IPS-20b (cell line): Measurements from ENCODE around the gene RAB17.

Source experiments
- H3K27ac ChIP-seq: one replicate; pipeline ENCODE4 v1.5.1; 2013; ENCODE audit warnings: low read length
- H3K27me3 ChIP-seq: 2 replicates; pipeline ENCODE4 v1.6.1; 2013; ENCODE audit warnings: mild to moderate bottlenecking, low read length, inconsistent platforms; ENCODE audit not compliant: insufficient read depth
- H3K36me3 ChIP-seq: 2 replicates; pipeline ENCODE4 v1.6.1; 2013; ENCODE audit warnings: low read depth, mild to moderate bottlenecking, inconsistent platforms, low read length, moderate library complexity; ENCODE audit not compliant: insufficient read depth
- H3K4me1 ChIP-seq: 2 replicates; pipeline ENCODE4 v1.6.1; 2013; ENCODE audit warnings: mild to moderate bottlenecking, control low read depth, inconsistent platforms, low read length, moderate library complexity; ENCODE audit not compliant: insufficient read depth
- H3K4me3 ChIP-seq: 2 replicates; pipeline ENCODE4 v1.5.1; 2013; ENCODE audit warnings: mild to moderate bottlenecking, low read length, inconsistent platforms
- H3K9ac ChIP-seq: 2 replicates; pipeline ENCODE4 v1.6.1; 2013; ENCODE audit warnings: low read depth, mild to moderate bottlenecking, inconsistent platforms, low read length, moderate library complexity
- H3K9me3 ChIP-seq: 2 replicates; pipeline ENCODE4 v1.6.1; 2013; ENCODE audit warnings: mild to moderate bottlenecking, low read depth, low read length, inconsistent platforms; ENCODE audit not compliant: insufficient read depth

The RAB17 gene

GRCh38 chr2:237525559-237526157 lies 64.9 kb downstream of the RAB17 start:
- Histone ChIP-seq H3K27ac (no peak overlapping the region), H3K9me3 (no peaks in the 10 kb centered on the region), H3K36me3 (no peaks in the 10 kb centered on the region), H3K27me3 (no peaks in the 10 kb centered on the region), H3K4me1 (no peaks in the 10 kb centered on the region), H3K4me3 (no peak overlapping the region), H3K9ac (no peak overlapping the region)

DNA sequence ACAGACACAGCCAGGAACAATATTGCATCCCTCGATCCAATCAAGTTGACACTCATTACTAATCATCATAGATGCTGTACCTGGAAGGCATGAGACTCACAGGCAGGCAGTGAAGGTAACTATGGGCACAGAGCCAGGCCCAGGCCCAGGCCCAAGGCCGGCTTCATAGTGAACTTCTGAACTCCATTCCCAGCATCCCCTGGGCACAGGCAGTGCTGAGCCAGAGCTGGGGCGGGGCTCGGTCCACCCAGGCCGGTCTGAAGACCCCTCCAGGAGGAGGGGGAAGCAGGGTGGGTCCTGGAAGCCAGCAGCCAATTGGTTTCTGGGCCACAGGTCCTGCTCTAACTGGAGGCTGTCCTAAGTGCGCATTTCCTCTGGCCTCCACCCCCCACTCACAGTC lies 65.9 kb downstream of the RAB17 start:
- H3K4me1 ChIP-seq: no peaks in the 10 kb centered on the region
- H3K9ac ChIP-seq: no peak overlapping the region
- H3K27ac ChIP-seq: no peak overlapping the region
- H3K27me3 ChIP-seq: no peaks in the 10 kb centered on the region
- no peak overlapping the region for H3K4me3 ChIP-seq
- no peaks in the 10 kb centered on the region for H3K9me3 ChIP-seq
- no peaks in the 10 kb centered on the region for H3K36me3 ChIP-seq
